HEK293 (cell line): Measurements from ENCODE around the gene PPM1L.

Experiments
- CTCF ChIA-PET: fragments of 350-600 bp; formaldehyde crosslinking; extraction: SDS; loops from one replicate; lab custom pipeline; 2021; ENCODE audit warnings: antibody characterized with exemption; lab: Yijun Ruan, JAX
- POLR2A ChIA-PET: fragments of 300-600 bp; formaldehyde crosslinking; extraction: SDS; loops from one replicate; lab custom pipeline; 2020; ENCODE audit warnings: antibody characterized with exemption, inconsistent platforms; lab: Yijun Ruan, JAX
- H3K27ac ChIP-seq: fragments of 200-500 bp; sonication (Bioruptor generic); 2 replicates; pipeline ENCODE4 v1.5.1; 2014; ENCODE audit warnings: low read depth, low read length, control low read depth, inconsistent platforms; ENCODE audit errors: extremely low read depth
- H3K36me3 ChIP-seq, 2 experiments: fragments of 200-500 bp in 1 of 2; sonication (Bioruptor generic) in 1 of 2; 1 replicate in 1 of 2; 2 replicates in 1 of 2; pipeline ENCODE4 v1.5.1; 2014 to 2017; ENCODE audit warnings: inconsistent platforms in 2 of 2, low read length in 2 of 2; ENCODE audit not compliant: control insufficient read depth in 2 of 2, insufficient read depth in 1 of 2
- H3K4me1 ChIP-seq: fragments of 200-500 bp; sonication (Bioruptor generic); 2 replicates; pipeline ENCODE4 v1.5.1; 2014; ENCODE audit warnings: mild to moderate bottlenecking, low read length, inconsistent platforms; ENCODE audit not compliant: control insufficient read depth, insufficient read depth
- H3K4me3 ChIP-seq: 2 replicates; pipeline ENCODE4 v1.5.1; 2011; ENCODE audit warnings: low read depth, mild to moderate bottlenecking, control low read depth, low read length, moderate library complexity
- H3K9me3 ChIP-seq: fragments of 200-500 bp; sonication (Bioruptor generic); 2 replicates; pipeline ENCODE4 v1.5.1; 2014; ENCODE audit warnings: low read depth, low read length, inconsistent platforms; ENCODE audit not compliant: control insufficient read depth, insufficient read depth
- KLF16 ChIP-seq: fragments of 450-650 bp; formaldehyde crosslinking; IDR thresholded peaks from 2 replicates; pipeline ENCODE4 v1.5.1; 2017; ENCODE audit warnings: missing biosample characterization, missing genetic modification characterization
- MZF1 ChIP-seq: fragments of 450-650 bp; formaldehyde crosslinking; IDR thresholded peaks from 2 replicates; pipeline ENCODE4 v1.5.1; 2017; ENCODE audit warnings: missing biosample characterization, missing genetic modification characterization, borderline replicate concordance
- SCRT1 ChIP-seq: fragments of 450-650 bp; formaldehyde crosslinking; IDR thresholded peaks from 2 replicates; pipeline ENCODE4 v1.5.1; 2016; ENCODE audit warnings: missing biosample characterization, missing genetic modification characterization, borderline replicate concordance
- SETDB1 ChIP-seq: IDR thresholded peaks from one replicate; pipeline ENCODE4 v1.6.1; 2017; ENCODE audit warnings: mild to moderate bottlenecking, low read length, moderate library complexity, mixed read lengths; ENCODE audit not compliant: insufficient read length
- ZBTB20 ChIP-seq: fragments of 450-650 bp; formaldehyde crosslinking; IDR thresholded peaks from 2 replicates; pipeline ENCODE4 v1.5.1; 2016; ENCODE audit warnings: missing biosample characterization, missing genetic modification characterization
- ZBTB26 ChIP-seq: fragments of 450-650 bp; formaldehyde crosslinking; optimal IDR thresholded peaks from 2 replicates; pipeline ENCODE3; 2016; ENCODE audit warnings: missing biosample characterization, mild to moderate bottlenecking, missing genetic modification characterization
- ZFHX2 ChIP-seq: fragments of 450-650 bp; formaldehyde crosslinking; conservative IDR thresholded peaks from 2 replicates; pipeline ENCODE4 v1.5.1; 2016; ENCODE audit warnings: missing biosample characterization, missing genetic modification characterization
- ZNF121 ChIP-seq: fragments of 450-650 bp; formaldehyde crosslinking; IDR thresholded peaks from 2 replicates; pipeline ENCODE4 v1.5.1; 2016; ENCODE audit warnings: missing biosample characterization, missing genetic modification characterization
- ZNF174 ChIP-seq: fragments of 450-650 bp; formaldehyde crosslinking; IDR thresholded peaks from 2 replicates; pipeline ENCODE4 v1.5.0; 2017; ENCODE audit warnings: missing biosample characterization, mild to moderate bottlenecking, missing genetic modification characterization
- ZNF175 ChIP-seq: fragments of 450-650 bp; formaldehyde crosslinking; IDR thresholded peaks from 2 replicates; pipeline ENCODE4 v1.5.1; 2016; ENCODE audit warnings: missing biosample characterization, missing genetic modification characterization
- ZNF202 ChIP-seq: fragments of 450-650 bp; formaldehyde crosslinking; IDR thresholded peaks from 2 replicates; pipeline ENCODE4 v1.5.1; 2016; ENCODE audit warnings: missing biosample characterization, missing genetic modification characterization, borderline replicate concordance
- ZNF23 ChIP-seq: fragments of 450-650 bp; formaldehyde crosslinking; IDR thresholded peaks from 2 replicates; pipeline ENCODE4 v1.5.1; 2016; ENCODE audit warnings: missing biosample characterization, missing genetic modification characterization, borderline replicate concordance
- ZNF266 ChIP-seq: fragments of 450-650 bp; formaldehyde crosslinking; IDR thresholded peaks from 2 replicates; pipeline ENCODE4 v1.5.1; 2016; ENCODE audit warnings: missing biosample characterization, missing genetic modification characterization, low read depth
- ZNF274 ChIP-seq, 2 experiments: fragments of 200-500 bp in 1 of 2; fragments of 450-650 bp in 1 of 2; sonication (Bioruptor generic) in 1 of 2; formaldehyde crosslinking in 1 of 2; IDR thresholded peaks; 2 replicates each; pipeline versions ENCODE4 v1.5.1 to v1.6.1; 2014 to 2016; ENCODE audit warnings: borderline replicate concordance in 1 of 2, inconsistent platforms in 1 of 2, low read length in 1 of 2, missing biosample characterization in 1 of 2, missing genetic modification characterization in 1 of 2
- ZNF324 ChIP-seq: fragments of 450-650 bp; formaldehyde crosslinking; IDR thresholded peaks from 2 replicates; pipeline ENCODE4 v1.5.1; 2016; ENCODE audit warnings: missing biosample characterization, missing genetic modification characterization
- ZNF37A ChIP-seq: fragments of 450-650 bp; IDR thresholded peaks from 2 replicates; pipeline ENCODE4 v1.5.1; 2018; ENCODE audit warnings: missing biosample characterization, missing genetic modification characterization
- ZNF423 ChIP-seq: fragments of 450-650 bp; formaldehyde crosslinking; IDR thresholded peaks from 2 replicates; pipeline ENCODE4 v1.5.1; 2016; ENCODE audit warnings: missing biosample characterization, missing genetic modification characterization
- ZNF426 ChIP-seq: fragments of 450-650 bp; formaldehyde crosslinking; IDR thresholded peaks from 2 replicates; pipeline ENCODE4 v1.5.1; 2017; ENCODE audit warnings: missing biosample characterization, missing genetic modification characterization, mild to moderate bottlenecking, inconsistent platforms, moderate library complexity
- ZNF623 ChIP-seq: fragments of 450-650 bp; formaldehyde crosslinking; IDR thresholded peaks from 2 replicates; pipeline ENCODE4 v1.5.1; 2016; ENCODE audit warnings: missing biosample characterization, missing genetic modification characterization
- ZNF629 ChIP-seq: fragments of 450-650 bp; formaldehyde crosslinking; IDR thresholded peaks from 2 replicates; pipeline ENCODE4 v1.5.1; 2017; ENCODE audit warnings: missing biosample characterization, missing genetic modification characterization
- ZNF654 ChIP-seq: fragments of 450-650 bp; formaldehyde crosslinking; IDR thresholded peaks from 2 replicates; pipeline ENCODE4 v1.5.1; 2016; ENCODE audit warnings: low read depth, missing biosample characterization, missing genetic modification characterization
- ZNF747 ChIP-seq: fragments of 450-650 bp; formaldehyde crosslinking; IDR thresholded peaks from 2 replicates; pipeline ENCODE4 v1.5.1; 2016; ENCODE audit warnings: missing biosample characterization, missing genetic modification characterization
- ZNF830 ChIP-seq: fragments of 450-650 bp; IDR thresholded peaks from 2 replicates; pipeline ENCODE4 v1.5.0; 2018; ENCODE audit warnings: missing biosample characterization, missing genetic modification characterization, low read depth, mild to moderate bottlenecking, moderate library complexity
- ZNF843 ChIP-seq: fragments of 450-650 bp; formaldehyde crosslinking; IDR thresholded peaks from 2 replicates; pipeline ENCODE4 v1.5.1; 2016; ENCODE audit warnings: missing biosample characterization, missing genetic modification characterization
- ZXDB ChIP-seq: fragments of 450-650 bp; formaldehyde crosslinking; IDR thresholded peaks from 2 replicates; pipeline ENCODE4 v1.5.1; 2016; ENCODE audit warnings: missing biosample characterization, missing genetic modification characterization
- TF ChIP-seq, protein P1 (sequence below): fragments of 450-650 bp; formaldehyde crosslinking; conservative IDR thresholded peaks from 2 replicates; pipeline ENCODE4 v1.5.1; 2016; ENCODE audit warnings: low read depth, missing biosample characterization, missing genetic modification characterization
- TF ChIP-seq, protein P2 (sequence below): sonication (generic); formaldehyde crosslinking; IDR thresholded peaks from 2 replicates; pipeline ENCODE4 v1.8.1; 2022; ENCODE audit warnings: mild to moderate bottlenecking, moderate library complexity, missing genetic modification reagents

Gene PPM1L

GRCh38 chr3:160968761-160969160, 212.7 kb downstream of the PPM1L start:
- Histone ChIP-seq H3K4me3 (no peak overlapping the region), H3K27ac (no peak overlapping the region)
- ChIA-PET CTCF (interaction anchor here (1.3 kb wide), 1 partner anchor 27 kb away, joined by 5 read pairs; no protein-coding TSS in a partner anchor), POLR2A (no interaction called here)
- TF ChIP-seq ZNF37A (tag by site-specific recombination) (no peak), ZNF23 (no peak), ZFHX2 (tag by site-specific recombination) (no peak), ZBTB26 (tag by site-specific recombination) (no peak), KLF16 (tag by site-specific recombination) (no peak), ZNF423 (tag by site-specific recombination) (no peak), SCRT1 (tag by site-specific recombination) (no peak), ZNF175 (tag by site-specific recombination) (no peak), ZNF274 (IDR thresholded peaks at IDR 0.05; ENCODE audit: low read length) (no peak), ZNF274 (tag by site-specific recombination; IDR thresholded peaks at IDR 0.05; ENCODE audit: borderline replicate concordance) (no peak), ZNF121 (tag by site-specific recombination) (no peak), ZBTB20 (tag by site-specific recombination) (no peak), ZNF324 (tag by site-specific recombination) (no peak), ZNF830 (tag by site-specific recombination) (no peak), ZNF202 (tag by site-specific recombination) (no peak), ZNF266 (no peak), ZNF174 (tag by site-specific recombination) (no peak), ZNF629 (no peak), MZF1 (tag by site-specific recombination) (no peak), SETDB1 (no peak)
- TF ChIP-seq, protein P1, sequence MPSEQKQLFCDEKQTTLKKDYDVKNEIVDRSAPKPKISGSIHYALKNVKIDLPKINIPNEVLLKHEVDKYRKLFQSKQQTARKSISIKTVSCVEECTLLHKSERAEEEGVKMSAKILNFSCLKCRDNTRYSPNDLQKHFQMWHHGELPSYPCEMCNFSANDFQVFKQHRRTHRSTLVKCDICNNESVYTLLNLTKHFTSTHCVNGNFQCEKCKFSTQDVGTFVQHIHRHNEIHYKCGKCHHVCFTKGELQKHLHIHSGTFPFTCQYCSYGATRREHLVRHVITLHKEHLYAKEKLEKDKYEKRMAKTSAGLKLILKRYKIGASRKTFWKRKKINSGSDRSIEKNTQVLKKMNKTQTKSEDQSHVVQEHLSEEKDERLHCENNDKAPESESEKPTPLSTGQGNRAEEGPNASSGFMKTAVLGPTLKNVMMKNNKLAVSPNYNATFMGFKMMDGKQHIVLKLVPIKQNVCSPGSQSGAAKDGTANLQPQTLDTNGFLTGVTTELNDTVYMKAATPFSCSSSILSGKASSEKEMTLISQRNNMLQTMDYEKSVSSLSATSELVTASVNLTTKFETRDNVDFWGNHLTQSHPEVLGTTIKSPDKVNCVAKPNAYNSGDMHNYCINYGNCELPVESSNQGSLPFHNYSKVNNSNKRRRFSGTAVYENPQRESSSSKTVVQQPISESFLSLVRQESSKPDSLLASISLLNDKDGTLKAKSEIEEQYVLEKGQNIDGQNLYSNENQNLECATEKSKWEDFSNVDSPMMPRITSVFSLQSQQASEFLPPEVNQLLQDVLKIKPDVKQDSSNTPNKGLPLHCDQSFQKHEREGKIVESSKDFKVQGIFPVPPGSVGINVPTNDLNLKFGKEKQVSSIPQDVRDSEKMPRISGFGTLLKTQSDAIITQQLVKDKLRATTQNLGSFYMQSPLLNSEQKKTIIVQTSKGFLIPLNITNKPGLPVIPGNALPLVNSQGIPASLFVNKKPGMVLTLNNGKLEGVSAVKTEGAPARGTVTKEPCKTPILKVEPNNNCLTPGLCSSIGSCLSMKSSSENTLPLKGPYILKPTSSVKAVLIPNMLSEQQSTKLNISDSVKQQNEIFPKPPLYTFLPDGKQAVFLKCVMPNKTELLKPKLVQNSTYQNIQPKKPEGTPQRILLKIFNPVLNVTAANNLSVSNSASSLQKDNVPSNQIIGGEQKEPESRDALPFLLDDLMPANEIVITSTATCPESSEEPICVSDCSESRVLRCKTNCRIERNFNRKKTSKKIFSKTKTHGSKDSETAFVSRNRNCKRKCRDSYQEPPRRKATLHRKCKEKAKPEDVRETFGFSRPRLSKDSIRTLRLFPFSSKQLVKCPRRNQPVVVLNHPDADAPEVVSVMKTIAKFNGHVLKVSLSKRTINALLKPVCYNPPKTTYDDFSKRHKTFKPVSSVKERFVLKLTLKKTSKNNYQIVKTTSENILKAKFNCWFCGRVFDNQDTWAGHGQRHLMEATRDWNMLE (tag by site-specific recombination) = no peak
- TF ChIP-seq, all 188 proteins: peak for 0
- H3K36me3 ChIP-seq = no peaks in the 10 kb centered on the region
- no peaks in the 10 kb centered on the region for H3K4me1 ChIP-seq
- H3K9me3 ChIP-seq = no peaks in the 10 kb centered on the region

DNA sequence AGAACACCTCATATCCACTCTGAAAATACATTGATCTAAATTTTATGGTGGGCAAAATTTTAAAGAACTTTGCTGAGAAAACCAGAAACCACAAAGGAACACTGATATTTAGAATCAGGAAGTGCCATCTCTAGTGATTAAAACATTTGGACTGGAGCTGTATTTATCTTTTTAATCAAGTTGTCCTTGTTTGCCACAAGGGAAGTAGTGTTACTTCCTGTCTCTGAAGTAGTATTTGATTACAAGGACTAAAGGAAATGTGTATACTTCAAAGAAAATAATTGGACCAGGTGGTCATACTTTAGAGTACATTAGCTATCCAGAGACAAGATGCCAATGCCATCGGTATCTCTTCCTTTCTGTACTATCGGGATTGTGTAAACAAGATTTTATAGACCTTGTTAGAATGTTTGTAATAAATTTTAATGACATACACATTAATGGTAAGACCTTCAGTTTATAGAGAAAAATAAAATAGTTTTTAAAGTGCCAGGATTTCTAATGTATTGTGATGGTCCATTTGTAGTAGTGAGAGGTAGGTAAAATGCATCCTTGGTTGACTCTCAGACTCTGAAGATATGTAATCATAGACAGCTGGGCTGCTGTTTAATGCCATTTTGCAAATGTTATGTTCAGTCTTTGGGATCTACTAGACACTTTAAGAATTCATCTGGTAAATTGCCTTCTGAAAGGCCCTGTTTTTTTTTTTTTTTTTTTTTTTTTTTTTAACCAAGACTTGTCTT, 217.2 kb downstream of the PPM1L start:
- Histone ChIP-seq H3K36me3 (no peaks in the 10 kb centered on the region), H3K9me3 (no peaks in the 10 kb centered on the region), H3K4me3 (no peak overlapping the region), H3K27ac (no peak overlapping the region), H3K4me1 (no peaks in the 10 kb centered on the region)
- ChIA-PET POLR2A (no interaction called here), CTCF (no interaction called here)
- TF ChIP-seq ZXDB = no peak
- no peak for TF ChIP-seq ZNF747
- TF ChIP-seq ZNF426 (tag by site-specific recombination) = no peak
- no peak for TF ChIP-seq ZNF623 (tag by site-specific recombination)
- no peak for TF ChIP-seq ZNF843 (tag by site-specific recombination)
- TF ChIP-seq ZNF654 (tag by site-specific recombination) = no peak
- TF ChIP-seq, protein P2, sequence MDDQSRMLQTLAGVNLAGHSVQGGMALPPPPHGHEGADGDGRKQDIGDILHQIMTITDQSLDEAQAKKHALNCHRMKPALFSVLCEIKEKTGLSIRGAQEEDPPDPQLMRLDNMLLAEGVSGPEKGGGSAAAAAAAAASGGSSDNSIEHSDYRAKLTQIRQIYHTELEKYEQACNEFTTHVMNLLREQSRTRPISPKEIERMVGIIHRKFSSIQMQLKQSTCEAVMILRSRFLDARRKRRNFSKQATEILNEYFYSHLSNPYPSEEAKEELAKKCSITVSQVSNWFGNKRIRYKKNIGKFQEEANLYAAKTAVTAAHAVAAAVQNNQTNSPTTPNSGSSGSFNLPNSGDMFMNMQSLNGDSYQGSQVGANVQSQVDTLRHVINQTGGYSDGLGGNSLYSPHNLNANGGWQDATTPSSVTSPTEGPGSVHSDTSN (CRISPR knock-in tag) = no peak
